H9 (cell line): Measurements from ENCODE around the gene FNDC4. TPM values are rescaled to one million over a fixed set of nuclear protein-coding genes. Genes with fewer than 3 reads are reported as not detected.

ENCODE experiments used
- DNase-seq: peaks from one replicate; pipeline ENCODE4 v3.0.0-alpha.2; 2017
- H2AFZ ChIP-seq: one replicate; pipeline ENCODE4 v1.6.1; 2013; ENCODE audit warnings: mild to moderate bottlenecking, low read length, control low read depth, moderate library complexity
- H2AK5ac ChIP-seq: 2 replicates; pipeline ENCODE4 v1.6.1; 2013; ENCODE audit warnings: low read length, control low read depth, mixed read lengths; ENCODE audit not compliant: insufficient read length
- H2BK120ac ChIP-seq: one replicate; pipeline ENCODE4 v1.6.1; 2013; ENCODE audit warnings: low read depth, mild to moderate bottlenecking, low read length, control low read depth, inconsistent platforms; ENCODE audit not compliant: poor library complexity, severe bottlenecking
- H2BK12ac ChIP-seq: 2 replicates; pipeline ENCODE4 v1.6.1; 2013; ENCODE audit warnings: low read length, control low read depth, mixed read lengths, low read depth; ENCODE audit not compliant: insufficient read length
- H2BK15ac ChIP-seq: 2 replicates; pipeline ENCODE4 v1.6.1; 2013; ENCODE audit warnings: low read depth, low read length, control low read depth
- H2BK20ac ChIP-seq: one replicate; pipeline ENCODE4 v1.6.1; 2013; ENCODE audit warnings: low read depth, mild to moderate bottlenecking, low read length, control low read depth, inconsistent platforms; ENCODE audit not compliant: poor library complexity, severe bottlenecking
- H2BK5ac ChIP-seq: 2 replicates; pipeline ENCODE4 v1.6.1; 2013; ENCODE audit warnings: low read length, control low read depth, mixed read lengths; ENCODE audit not compliant: insufficient read length
- H3K14ac ChIP-seq: 2 replicates; pipeline ENCODE4 v1.6.1; 2013; ENCODE audit warnings: low read length, control low read depth; ENCODE audit not compliant: insufficient read depth
- H3K18ac ChIP-seq: 2 replicates; pipeline ENCODE4 v1.6.1; 2013; ENCODE audit warnings: low read depth, mild to moderate bottlenecking, mixed read lengths, low read length, control low read depth; ENCODE audit not compliant: insufficient read length
- H3K23ac ChIP-seq: 2 replicates; pipeline ENCODE4 v1.6.1; 2013; ENCODE audit warnings: low read length, control low read depth, mixed read lengths, low read depth; ENCODE audit not compliant: insufficient read length
- H3K23me2 ChIP-seq: 2 replicates; pipeline ENCODE4 v1.6.1; 2013; ENCODE audit warnings: low read depth, mild to moderate bottlenecking, mixed read lengths, low read length, control low read depth; ENCODE audit not compliant: insufficient read length, poor library complexity, severe bottlenecking
- H3K27ac ChIP-seq: 2 replicates; pipeline ENCODE4 v1.5.1; 2013; ENCODE audit warnings: low read length, control low read depth, mixed read lengths, low read depth; ENCODE audit not compliant: insufficient read length
- H3K27me3 ChIP-seq: 2 replicates; pipeline ENCODE4 v1.6.1; 2013; ENCODE audit warnings: low read length, control low read depth, inconsistent platforms; ENCODE audit not compliant: insufficient read depth
- H3K4ac ChIP-seq: 2 replicates; pipeline ENCODE4 v1.6.1; 2013; ENCODE audit warnings: low read depth, mild to moderate bottlenecking, control low read depth, inconsistent platforms, low read length, moderate library complexity
- H3K4me1 ChIP-seq: 2 replicates; pipeline ENCODE4 v1.6.1; 2013; ENCODE audit warnings: low read length, control low read depth, inconsistent platforms; ENCODE audit not compliant: insufficient read depth
- H3K4me2 ChIP-seq: 2 replicates; pipeline ENCODE4 v1.6.1; 2013; ENCODE audit warnings: low read length, control low read depth, mixed read lengths; ENCODE audit not compliant: insufficient read length, insufficient read depth
- H3K56ac ChIP-seq: 2 replicates; pipeline ENCODE4 v1.6.1; 2013; ENCODE audit warnings: low read depth, mild to moderate bottlenecking, mixed read lengths, low read length, control low read depth; ENCODE audit not compliant: insufficient read length
- H3K79me1 ChIP-seq: 2 replicates; pipeline ENCODE4 v1.6.1; 2013; ENCODE audit warnings: low read depth, mild to moderate bottlenecking, moderate library complexity, low read length, control low read depth, inconsistent platforms; ENCODE audit not compliant: insufficient read depth, poor library complexity, severe bottlenecking
- H3K79me2 ChIP-seq: 2 replicates; pipeline ENCODE4 v1.6.1; 2013; ENCODE audit warnings: low read length, control low read depth, inconsistent platforms; ENCODE audit not compliant: insufficient read depth
- H3K9ac ChIP-seq: 2 replicates; pipeline ENCODE4 v1.6.1; 2013; ENCODE audit warnings: low read length, control low read depth, mixed read lengths; ENCODE audit not compliant: insufficient read length; ENCODE audit errors: extremely low read depth
- H3K9me3 ChIP-seq: one replicate; pipeline ENCODE4 v1.6.1; 2013; ENCODE audit warnings: low read depth, low read length, inconsistent platforms; ENCODE audit not compliant: control insufficient read depth
- H3T11ph ChIP-seq: one replicate; pipeline ENCODE4 v1.6.1; 2013; ENCODE audit warnings: mild to moderate bottlenecking, low read length, control low read depth, inconsistent platforms
- H4K20me1 ChIP-seq: one replicate; pipeline ENCODE4 v1.6.1; 2013; ENCODE audit not compliant: control insufficient read depth, insufficient read length, insufficient read depth
- H4K5ac ChIP-seq: 2 replicates; pipeline ENCODE4 v1.6.1; 2013; ENCODE audit warnings: low read depth, mild to moderate bottlenecking, mixed read lengths, low read length, control low read depth; ENCODE audit not compliant: insufficient read length
- H4K8ac ChIP-seq: replicated peaks from 2 replicates; pipeline ENCODE4 v1.6.1; 2013; ENCODE audit warnings: low read length, control low read depth, mixed read lengths, low read depth; ENCODE audit not compliant: insufficient read length
- H4K91ac ChIP-seq: 2 replicates; pipeline ENCODE4 v1.6.1; 2013; ENCODE audit warnings: low read depth, mild to moderate bottlenecking, moderate library complexity, mixed read lengths, low read length, control low read depth; ENCODE audit not compliant: insufficient read length
- H3K27ac Mint-ChIP-seq, 3 experiments: 2 replicates in 2 of 3; 3 replicates in 1 of 3; pipeline ENCODE4 v1.8.0; 2020 to 2021; ENCODE audit warnings: mixed read lengths in 3 of 3, mild to moderate bottlenecking in 1 of 3, moderate library complexity in 1 of 3
- H3K27me3 Mint-ChIP-seq: 2 replicates; pipeline ENCODE4 v1.8.0; 2021; ENCODE audit warnings: low read depth, mild to moderate bottlenecking, moderate library complexity, mixed read lengths
- H3K36me3 Mint-ChIP-seq, 3 experiments: 2 replicates in 2 of 3; 3 replicates in 1 of 3; pipeline ENCODE4 v1.8.0; 2020 to 2021; ENCODE audit warnings: low read depth in 3 of 3, mixed read lengths in 3 of 3; ENCODE audit not compliant: insufficient read depth in 1 of 3
- H3K4me1 Mint-ChIP-seq, 2 experiments: 2 replicates each; pipeline ENCODE4 v1.8.0; 2020; ENCODE audit warnings: mixed read lengths in 2 of 2
- H3K4me3 Mint-ChIP-seq, 2 experiments: 2 replicates in 1 of 2; 3 replicates in 1 of 2; pipeline ENCODE4 v1.8.0; 2020 to 2021; ENCODE audit warnings: mild to moderate bottlenecking in 2 of 2, mixed read lengths in 2 of 2, moderate library complexity in 1 of 2
- H3K9me3 Mint-ChIP-seq, 2 experiments: 2 replicates in 1 of 2; 3 replicates in 1 of 2; pipeline ENCODE4 v1.8.0; 2020; ENCODE audit warnings: mild to moderate bottlenecking in 2 of 2, mixed read lengths in 2 of 2, moderate library complexity in 1 of 2
- CTCF ChIP-seq: fragments of 200-600 bp; sonication (generic); conservative IDR thresholded peaks from 3 replicates; pipeline ENCODE4 v1.8.0; 2021; ENCODE audit warnings: antibody characterized with exemption, mild to moderate bottlenecking
- total RNA-seq: library from RNA; stranded (reverse); gene quantifications from 2 replicates; pipeline ENCODE4 v1.2.1, GENCODE V29; 2021

The FNDC4 gene
- total RNA-seq, 1 experiment from 2014 or later: 21.5 TPM

- H2AFZ ChIP-seq: no peak overlapping the region
- H3K27me3 Mint-ChIP-seq: peaks cover 26% of the 10 kb centered on the region
- H3K27me3 ChIP-seq: no peaks in the 10 kb centered on the region; the same call in 1 of the 2 replicates
- no peak overlapping the region for H3K9ac ChIP-seq
- no peak overlapping the region for H2BK120ac ChIP-seq
- H3K79me1 ChIP-seq: no peaks in the 10 kb centered on the region
- no peak overlapping the region for H3K4me2 ChIP-seq
- H3K4ac ChIP-seq: no peak overlapping the region
- H3K36me3 Mint-ChIP-seq: no peaks in the 10 kb centered on the region
- H3K56ac ChIP-seq: no peak overlapping the region
- H3K9me3 ChIP-seq: no peaks in the 10 kb centered on the region
- H2BK20ac ChIP-seq: no peak overlapping the region
- H4K5ac ChIP-seq: no peak overlapping the region
- no peak overlapping the region for H2BK5ac ChIP-seq
- no peak overlapping the region for H3K23ac ChIP-seq
- no peak overlapping the region for H3K18ac ChIP-seq
- TF ChIP-seq CTCF: no peak
- no peaks in the 10 kb centered on the region for H3K23me2 ChIP-seq
- H3K14ac ChIP-seq: no peak overlapping the region
- H4K20me1 ChIP-seq: no peaks in the 10 kb centered on the region
- no peak overlapping the region for H2BK12ac ChIP-seq
- no peaks in the 10 kb centered on the region for H3K79me2 ChIP-seq
- no peak overlapping the region for H4K91ac ChIP-seq
- H4K8ac ChIP-seq: no peak overlapping the region
- H3K4me1 Mint-ChIP-seq: peaks cover 18 to 19% of the 10 kb centered on the region in 2 experiments
- no peaks in the 10 kb centered on the region for H3K9me3 Mint-ChIP-seq
- no peak overlapping the region for H2BK15ac ChIP-seq
- no peak overlapping the region for H3K27ac ChIP-seq
- no peak overlapping the region for H3K27ac Mint-ChIP-seq
- no peak overlapping the region for H2AK5ac ChIP-seq
- H3K4me3 Mint-ChIP-seq: no peak overlapping the region
- DNase-seq: no peak
- H3T11ph ChIP-seq: no peak overlapping the region
- no peaks in the 10 kb centered on the region for H3K4me1 ChIP-seq
Observed at GRCh38 chr2:27501042-27501441, 6.0 kb upstream of the FNDC4 start.
